Heart left ventricle (tissue), 13 donors: ENCODE measurements around the gene AHRR.

Experiments used
- POLR2A ChIP-seq, 2 donors: fragments of 450-650 bp; IDR thresholded peaks; one replicate each; pipeline ENCODE4 v1.6.1; 2017; ENCODE audit warnings: antibody characterized with exemption in 2 of 2, mild to moderate bottlenecking in 2 of 2, moderate library complexity in 2 of 2
- TF ChIP-seq, protein P1 (sequence below), 12 donors: fragments of 200-600 bp; sonication (generic) in 4 of 12; IDR thresholded peaks; one replicate each; pipeline versions ENCODE4 v1.5.0 to v1.8.0; 2018 to 2022; ENCODE audit warnings: antibody characterized with exemption in 12 of 12, mild to moderate bottlenecking in 5 of 12
- donor health status: ischemic (EF 13 %, LVEDD 7.1; RV severe dilation, severe dysfunction).
- donor health status: DM: no; HTN: yes; CAD: no.
- donor health status: DM: no; HTN: no; CAD: no.
- donor health status: ischemic (EF 25% LVEDD 6.9; RV normal size, moderate dysfunction).
- donor health status: ischemic (EF 25% LVEDD 5.7; RV mildly dilated, moderate dysfunction).
- donor health status: ischemic (EF 35%, LVEDD 5.7; RV mildly dilated, moderate dysfunction).
- donor health status: nonischemic (EF 11% LVEDD 7.7; RV severe dilation, severe dysfunction).
- donor health status: DM: yes; HTN: yes; CAD: no.
- donor health status: PGD.
- donor health status: ischemic (EF 29% LVEDD 5.4; RV normal size, mild dysfunction).
- donor health status: nonischemic (EF 23%, LVEDD 6.1; RV moderate dilation, normal function).

- TF ChIP-seq, protein P1, sequence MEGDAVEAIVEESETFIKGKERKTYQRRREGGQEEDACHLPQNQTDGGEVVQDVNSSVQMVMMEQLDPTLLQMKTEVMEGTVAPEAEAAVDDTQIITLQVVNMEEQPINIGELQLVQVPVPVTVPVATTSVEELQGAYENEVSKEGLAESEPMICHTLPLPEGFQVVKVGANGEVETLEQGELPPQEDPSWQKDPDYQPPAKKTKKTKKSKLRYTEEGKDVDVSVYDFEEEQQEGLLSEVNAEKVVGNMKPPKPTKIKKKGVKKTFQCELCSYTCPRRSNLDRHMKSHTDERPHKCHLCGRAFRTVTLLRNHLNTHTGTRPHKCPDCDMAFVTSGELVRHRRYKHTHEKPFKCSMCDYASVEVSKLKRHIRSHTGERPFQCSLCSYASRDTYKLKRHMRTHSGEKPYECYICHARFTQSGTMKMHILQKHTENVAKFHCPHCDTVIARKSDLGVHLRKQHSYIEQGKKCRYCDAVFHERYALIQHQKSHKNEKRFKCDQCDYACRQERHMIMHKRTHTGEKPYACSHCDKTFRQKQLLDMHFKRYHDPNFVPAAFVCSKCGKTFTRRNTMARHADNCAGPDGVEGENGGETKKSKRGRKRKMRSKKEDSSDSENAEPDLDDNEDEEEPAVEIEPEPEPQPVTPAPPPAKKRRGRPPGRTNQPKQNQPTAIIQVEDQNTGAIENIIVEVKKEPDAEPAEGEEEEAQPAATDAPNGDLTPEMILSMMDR (IDR thresholded peaks at IDR 0.05) = no peak
- TF ChIP-seq POLR2A (IDR thresholded peaks at IDR 0.05) = no peak
Observed at GRCh38 chr5:310941-311434, 10.5 kb upstream of the AHRR start.
